GM21528 (cell line): ENCODE results near the gene MYNN.
A peak's percentile ranks its signal among the peaks of the same experiment; 100 is the strongest.

Source experiments
- ATAC-seq: cut with Tn5 transposase; IDR thresholded peaks from one replicate; pipeline ENCODE4 v1.9.1; 2021; ENCODE audit warnings: mild to moderate bottlenecking, moderate library complexity; ENCODE audit not compliant: unreplicated experiment, low FRiP score

MYNN gene

GRCh38 chr3:169774186-169774585 lies 990 bp downstream of the MYNN start:
- ATAC-seq = no peak

- ATAC-seq = no peak
These were observed 4.6 kb downstream of the MYNN start for GRCh38 chr3:169777822-169778221.

- no peak for ATAC-seq
These were observed 7.5 kb downstream of the MYNN start for GRCh38 chr3:169780742-169781141.

- no peak for ATAC-seq
These were observed 8.1 kb downstream of the MYNN start for GRCh38 chr3:169781209-169781855.

GRCh38 chr3:169787120-169787519 lies 13.9 kb downstream of the MYNN start:
- ATAC-seq = no peak

- no peak for ATAC-seq
These were observed 14.6 kb downstream of the MYNN start for GRCh38 chr3:169787791-169788190.

- no peak for ATAC-seq
These were observed 17.0 kb downstream of the MYNN start for GRCh38 chr3:169790219-169790618.

GRCh38 chr3:169790687-169791429 lies 17.7 kb downstream of the MYNN start:
- ATAC-seq = no peak

GRCh38 chr3:169792359-169792758 lies 19.2 kb downstream of the MYNN start:
- ATAC-seq = no peak

GRCh38 chr3:169804681-169805080 lies 31.5 kb downstream of the MYNN start:
- no peak for ATAC-seq

GRCh38 chr3:169809230-169809795 lies 36.1 kb downstream of the MYNN start:
- no peak for ATAC-seq

- ATAC-seq = peak; percentile 12
These were observed 38.6 kb downstream of the MYNN start for GRCh38 chr3:169811631-169812331.

GRCh38 chr3:169812332-169813235 lies 39.4 kb downstream of the MYNN start, which contains the start of the genes LRRC34 and LRRIQ4:
TSS of gene LRRC34 (minus strand) at chr3:169812904. CDS start at chr3:169812548, 356 bp downstream.
TSS of gene LRRIQ4 (plus strand) at chr3:169812870. CDS start at chr3:169821922, 9,052 bp downstream.
- ATAC-seq = peak; percentile 70

GRCh38 chr3:169813278-169813677 lies 40.1 kb downstream of the MYNN start:
- no peak for ATAC-seq

GRCh38 chr3:169813757-169814517 lies 40.7 kb downstream of the MYNN start:
- peak; percentile 89 for ATAC-seq

GRCh38 chr3:169815590-169816150 lies 42.5 kb downstream of the MYNN start:
- ATAC-seq = no peak

- no peak for ATAC-seq
These were observed 45.1 kb downstream of the MYNN start for GRCh38 chr3:169818316-169818715.

GRCh38 chr3:169822091-169822490 lies 48.9 kb downstream of the MYNN start:
- no peak for ATAC-seq

- no peak for ATAC-seq
These were observed 49.3 kb downstream of the MYNN start for GRCh38 chr3:169822540-169822939.
